ENCODE data around the gene MYO3B. TPM values are rescaled to one million over a fixed set of nuclear protein-coding genes. Genes with fewer than 3 reads are reported as not detected.

MYO3B gene
- total RNA-seq, 4 donors from 2014 or later = 0.09 to 9.1 TPM; not detected in 2

GRCh38 chr2:170567429-170567828 lies 389.5 kb downstream of the MYO3B start:
- H3K27me3 ChIP-seq = no peaks in the 10 kb centered on the region
- H3K4me1 ChIP-seq = no peaks in the 10 kb centered on the region
- no peaks in the 10 kb centered on the region for H3K36me3 ChIP-seq
- no peak overlapping the region for H3K4me3 ChIP-seq
- H3K27ac ChIP-seq = no peak overlapping the region
- H3K9me3 ChIP-seq = no peaks in the 10 kb centered on the region
- intact Hi-C loops (cut with DNase I; ENCODE audit: low total_unique reads) = no loop called here
- no peak for DNase-seq
- TF ChIP-seq POLR2A (IDR thresholded peaks at IDR 0.05) (no peak), CTCF (IDR thresholded peaks at IDR 0.05) (no peak)

GRCh38 chr2:170568511-170568910 lies 390.6 kb downstream of the MYO3B start:
- H3K27me3 ChIP-seq = no peaks in the 10 kb centered on the region
- intact Hi-C loops (cut with DNase I; ENCODE audit: low total_unique reads) = no loop called here
- H3K4me1 ChIP-seq = no peaks in the 10 kb centered on the region
- H3K27ac ChIP-seq = no peak overlapping the region
- H3K9me3 ChIP-seq = no peaks in the 10 kb centered on the region
- H3K4me3 ChIP-seq = no peak overlapping the region
- TF ChIP-seq CTCF (IDR thresholded peaks at IDR 0.05) = no peak
- TF ChIP-seq POLR2A (IDR thresholded peaks at IDR 0.05) = no peak
- no peaks in the 10 kb centered on the region for H3K36me3 ChIP-seq
- DNase-seq = no peak

DNA sequence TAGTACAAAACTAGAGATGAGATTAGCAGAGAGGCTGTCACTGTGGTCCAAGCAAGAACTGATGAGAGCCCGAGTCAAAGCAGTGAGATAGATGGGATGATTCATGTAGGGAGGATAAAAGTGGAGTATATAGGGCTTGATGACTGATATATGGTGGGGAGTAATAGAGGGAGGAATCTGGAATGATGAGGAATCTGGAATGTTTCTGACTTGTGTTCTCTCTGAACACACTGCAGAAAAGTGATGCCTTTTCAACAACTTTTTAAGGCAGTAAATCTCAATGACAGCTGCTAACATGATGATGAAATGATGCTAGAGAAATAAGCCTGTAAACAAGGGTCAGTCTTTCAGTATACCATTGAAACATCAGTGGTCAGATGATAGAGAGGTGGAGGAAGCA lies 393.7 kb downstream of the MYO3B start:
- TF ChIP-seq CTCF (IDR thresholded peaks at IDR 0.05) = no peak
- no peak for TF ChIP-seq POLR2A (IDR thresholded peaks at IDR 0.05)
- Histone ChIP-seq H3K4me1 (no peaks in the 10 kb centered on the region), H3K27ac (no peak overlapping the region), H3K36me3 (no peaks in the 10 kb centered on the region), H3K27me3 (no peaks in the 10 kb centered on the region), H3K9me3 (no peaks in the 10 kb centered on the region), H3K4me3 (no peak overlapping the region)
- intact Hi-C loops (cut with DNase I; ENCODE audit: low total_unique reads) = no loop called here
- no peak for DNase-seq

DNA sequence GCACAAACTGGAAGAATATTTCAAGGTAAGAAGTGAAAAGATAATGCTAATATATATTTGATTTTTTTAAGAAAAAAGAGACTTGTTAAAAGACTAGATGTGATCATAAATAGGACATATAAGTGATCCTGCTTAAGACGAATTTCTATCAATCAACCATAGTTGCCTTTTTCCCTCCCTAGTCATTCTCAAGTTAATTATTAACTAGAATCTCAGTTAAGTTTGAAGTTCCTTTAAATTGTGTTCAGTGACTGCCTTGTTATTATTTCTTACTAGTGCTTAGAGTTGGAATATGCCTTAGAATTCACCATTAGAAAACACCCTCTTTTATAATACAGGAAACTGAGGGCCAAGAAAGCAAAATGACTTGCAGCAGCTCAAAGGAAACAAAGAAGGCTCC lies 395.7 kb downstream of the MYO3B start:
- no peak for DNase-seq
- TF ChIP-seq POLR2A (IDR thresholded peaks at IDR 0.05) (no peak), CTCF (IDR thresholded peaks at IDR 0.05) (no peak)
- Histone ChIP-seq H3K36me3 (no peaks in the 10 kb centered on the region), H3K27ac (no peak overlapping the region), H3K27me3 (no peaks in the 10 kb centered on the region), H3K9me3 (no peaks in the 10 kb centered on the region), H3K4me3 (no peak overlapping the region), H3K4me1 (no peaks in the 10 kb centered on the region)
- intact Hi-C loops (cut with DNase I; ENCODE audit: low total_unique reads) = no loop called here

- H3K27ac ChIP-seq = no peak overlapping the region
- DNase-seq = no peak
- intact Hi-C loops (cut with DNase I; ENCODE audit: low total_unique reads) = no loop called here
- no peak overlapping the region for H3K4me3 ChIP-seq
- no peaks in the 10 kb centered on the region for H3K36me3 ChIP-seq
- H3K27me3 ChIP-seq = no peaks in the 10 kb centered on the region
- no peaks in the 10 kb centered on the region for H3K9me3 ChIP-seq
- TF ChIP-seq POLR2A (IDR thresholded peaks at IDR 0.05) = no peak
- no peak for TF ChIP-seq CTCF (IDR thresholded peaks at IDR 0.05)
- no peaks in the 10 kb centered on the region for H3K4me1 ChIP-seq
These were observed 398.3 kb downstream of the MYO3B start for GRCh38 chr2:170576296-170576695.

All from uterus (tissue), 4 donors.